Cardiac muscle cell (in vitro differentiated cells and primary cell): ENCODE measurements around the gene RYR1. TPM values are rescaled to one million over a fixed set of nuclear protein-coding genes. Genes with fewer than 3 reads are reported as not detected.

Experiments
- polyA plus RNA-seq: library from polyadenylated mRNA; unstranded; fragments of >200 nt; fragmentation: Nextera tagmentation; extraction: Ambion mirVana; gene quantifications from 2 replicates; pipeline ENCODE4 v1.2.1, GENCODE V29; 2016
- total RNA-seq: library from RNA; depleted of rRNA; stranded (reverse); fragments of >200 nt; gene quantifications from 2 replicates; pipeline ENCODE4 v1.2.3, GENCODE V29; 2016

Gene RYR1
- total and polyA plus RNA-seq, 2 experiments from 2014 or later, result 0.71 to 12.8 TPM

Other genes starting within 250 kb of the RYR1 start
- gene DPF1, start 209.5 kb upstream of the RYR1 start, total RNA-seq, result 7.8 and 9.6 TPM in 2 replicates
- 4.9 and 6.5 TPM in 2 replicates for gene DPF1, start 209.5 kb upstream of the RYR1 start, polyA plus RNA-seq
- 6.7 and 12.8 TPM in 2 replicates for gene PPP1R14A, start 177.3 kb upstream of the RYR1 start, total RNA-seq
- gene PPP1R14A, start 177.3 kb upstream of the RYR1 start, polyA plus RNA-seq, result 23.6 and 56.4 TPM in 2 replicates
- gene SPINT2, start 169.1 kb upstream of the RYR1 start, total RNA-seq, result 420 and 443 TPM in 2 replicates
- gene SPINT2, start 169.1 kb upstream of the RYR1 start, polyA plus RNA-seq, result 455 and 606 TPM in 2 replicates
- 0.49 and 0.77 TPM in 2 replicates for gene C19orf33, start 129.4 kb upstream of the RYR1 start, total RNA-seq
- 0.87 and 2.7 TPM in 2 replicates for gene C19orf33, start 129.4 kb upstream of the RYR1 start, polyA plus RNA-seq
- gene YIF1B, start 117.7 kb upstream of the RYR1 start, total RNA-seq, result 61.5 and 90.2 TPM in 2 replicates
- 129 and 140 TPM in 2 replicates for gene YIF1B, start 117.7 kb upstream of the RYR1 start, polyA plus RNA-seq
- gene KCNK6, start 113.8 kb upstream of the RYR1 start, total RNA-seq, result 1.5 and 1.8 TPM in 2 replicates
- gene KCNK6, start 113.8 kb upstream of the RYR1 start, polyA plus RNA-seq, result 1.5 and 2.4 TPM in 2 replicates
- 2.7 and 11.6 TPM in 2 replicates for gene CATSPERG, start 97.9 kb upstream of the RYR1 start, total RNA-seq
- gene CATSPERG, start 97.9 kb upstream of the RYR1 start, polyA plus RNA-seq, result 4.2 and 4.6 TPM in 2 replicates
- gene PSMD8, start 59.1 kb upstream of the RYR1 start, total RNA-seq, result 233 and 312 TPM in 2 replicates
- 303 and 306 TPM in 2 replicates for gene PSMD8, start 59.1 kb upstream of the RYR1 start, polyA plus RNA-seq
- 0.98 and 5.8 TPM in 2 replicates for gene GGN, start 45.7 kb upstream of the RYR1 start, total RNA-seq
- gene GGN, start 45.7 kb upstream of the RYR1 start, polyA plus RNA-seq, result 1.2 and 3.4 TPM in 2 replicates
- gene SPRED3, start 45.0 kb upstream of the RYR1 start, total RNA-seq, result 1.8 and 2.6 TPM in 2 replicates
- 1.2 and 1.3 TPM in 2 replicates for gene SPRED3, start 45.0 kb upstream of the RYR1 start, polyA plus RNA-seq
- 25.6 and 35.3 TPM in 2 replicates for gene FAM98C, start 30.6 kb upstream of the RYR1 start, total RNA-seq
- 20.0 and 20.8 TPM in 2 replicates for gene FAM98C, start 30.6 kb upstream of the RYR1 start, polyA plus RNA-seq
- gene RASGRP4, start 7.5 kb upstream of the RYR1 start, total RNA-seq, result 0.80 TPM in 1 of 2 replicates, not detected in the other
- 0.35 TPM in 1 of 2 replicates, not detected in the other for gene RASGRP4, start 7.5 kb upstream of the RYR1 start, polyA plus RNA-seq
- 2.4 and 3.9 TPM in 2 replicates for gene MAP4K1, start 184.3 kb downstream of the RYR1 start, total RNA-seq
- gene MAP4K1, start 184.3 kb downstream of the RYR1 start, polyA plus RNA-seq, result 4.6 and 7.7 TPM in 2 replicates
- 504 and 711 TPM in 2 replicates for gene EIF3K, start 185.5 kb downstream of the RYR1 start, total RNA-seq
- gene EIF3K, start 185.5 kb downstream of the RYR1 start, polyA plus RNA-seq, result 258 and 455 TPM in 2 replicates
- gene ACTN4, start 214.0 kb downstream of the RYR1 start, total RNA-seq, result 391 and 465 TPM in 2 replicates
- gene ACTN4, start 214.0 kb downstream of the RYR1 start, polyA plus RNA-seq, result 70.2 and 77.4 TPM in 2 replicates